ENCODE data around the gene MYOC.
"Not testable (repeated sequence)": the region's sequence is repeated elsewhere in the genome, so short reads cannot be mapped to it uniquely, and the experiment has no call there.

Gene MYOC

DNA sequence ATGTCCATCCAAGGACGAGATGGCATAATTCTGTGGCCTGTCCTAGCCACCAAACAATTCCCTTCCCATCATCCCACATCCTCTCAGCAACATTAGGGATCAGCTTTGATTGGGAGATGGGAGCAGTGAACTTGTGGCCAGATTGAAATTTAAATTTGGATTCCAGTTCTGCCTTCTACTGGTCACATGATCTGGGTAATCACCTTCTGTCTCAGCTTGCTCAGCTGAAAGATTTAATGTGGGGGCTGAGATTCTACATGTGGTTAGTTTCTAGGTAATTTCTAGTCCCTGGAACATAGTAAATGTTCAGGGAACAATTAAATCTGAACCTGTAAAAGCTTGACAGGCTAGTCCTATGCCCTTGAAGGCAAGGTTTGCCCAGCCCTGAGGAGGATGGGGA lies 27.3 kb downstream of the MYOC start:
- no peak overlapping the region for H3K4me3 ChIP-seq (ENCODE audit: low read length)
- no peaks in the 10 kb centered on the region for H3K4me1 ChIP-seq (ENCODE audit: control insufficient read depth, insufficient read depth, low read length)
- no peak overlapping the region for H3K9ac ChIP-seq (ENCODE audit: low read depth, low read length)
- no peaks in the 10 kb centered on the region for H3K36me3 ChIP-seq (ENCODE audit: insufficient read depth, low read length)
- H3K4me2 ChIP-seq (ENCODE audit: low read length), result no peak overlapping the region
- no peaks in the 10 kb centered on the region for H3K9me3 ChIP-seq (replicated peaks; ENCODE audit: low read length)
- H3K27me3 ChIP-seq (ENCODE audit: control insufficient read depth, insufficient read depth, low read length), result peaks cover 19% of the 10 kb centered on the region

DNA sequence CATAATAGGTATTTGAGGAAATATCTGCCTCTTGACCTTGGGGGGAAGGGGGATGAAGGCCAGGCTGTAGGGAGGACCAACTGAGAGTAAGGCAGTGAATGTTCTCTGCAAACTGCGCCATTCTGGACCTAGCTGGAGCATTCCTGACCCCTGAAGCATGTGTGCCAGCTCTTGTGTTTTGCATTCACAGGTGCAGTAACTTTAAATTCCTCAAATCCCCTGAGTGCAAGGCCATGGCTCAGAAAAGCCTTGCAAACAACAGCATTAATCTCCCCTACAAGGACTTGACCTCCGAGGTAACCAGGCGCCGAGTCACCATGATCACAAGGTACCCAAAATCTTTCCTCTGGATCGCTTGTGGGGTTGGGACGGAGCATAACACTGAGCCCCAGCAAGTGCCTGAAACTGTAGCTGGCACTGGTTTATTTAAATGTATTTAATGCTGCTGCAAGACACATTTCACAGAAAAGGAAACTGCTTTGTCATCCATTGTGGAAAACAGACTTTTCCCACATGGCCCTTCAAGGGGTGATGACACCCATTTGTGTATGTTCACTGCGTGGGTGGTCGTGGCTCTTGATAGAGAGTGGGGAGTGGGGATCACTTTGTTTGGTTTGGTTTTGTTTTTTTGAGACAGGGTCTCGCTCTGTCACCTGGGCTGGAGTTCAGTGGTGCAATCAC lies 28.7 kb downstream of the MYOC start:
- H3K9me3 ChIP-seq (replicated peaks; ENCODE audit: low read length), result no peaks in the 10 kb centered on the region
- no peaks in the 10 kb centered on the region for H3K4me1 ChIP-seq (ENCODE audit: control insufficient read depth, insufficient read depth, low read length)
- H3K9ac ChIP-seq (ENCODE audit: low read depth, low read length), result no peak overlapping the region
- peaks cover 14% of the 10 kb centered on the region for H3K27me3 ChIP-seq (ENCODE audit: control insufficient read depth, insufficient read depth, low read length)
- H3K36me3 ChIP-seq (ENCODE audit: insufficient read depth, low read length), result no peaks in the 10 kb centered on the region
- no peak overlapping the region for H3K4me2 ChIP-seq (ENCODE audit: low read length)
- no peak overlapping the region for H3K4me3 ChIP-seq (ENCODE audit: low read length)

DNA sequence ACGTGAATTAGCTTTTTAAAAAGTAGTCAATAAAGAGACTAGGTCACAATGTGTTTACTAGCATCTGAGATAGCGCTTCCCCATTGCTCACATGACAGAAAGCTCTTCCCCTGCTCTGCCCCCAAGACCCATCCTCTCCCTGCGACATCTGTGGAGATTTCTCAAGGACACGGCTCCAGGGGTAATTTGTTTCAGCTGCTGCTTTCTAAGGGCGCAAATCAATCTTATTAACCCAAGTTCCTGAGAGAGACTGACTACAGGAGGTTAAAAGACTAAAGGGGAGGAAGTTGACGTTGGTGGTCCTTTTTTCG lies 30.4 kb downstream of the MYOC start, which contains the start of gene MYOCOS:
TSS of gene MYOCOS (plus strand) at position 92 of the 311 bp plus-strand sequence. CDS start 1,641 bp downstream, outside the sequence.
- H3K36me3 ChIP-seq (ENCODE audit: insufficient read depth, low read length), result no peaks in the 10 kb centered on the region
- H3K9ac ChIP-seq (ENCODE audit: low read depth, low read length), result no peak within 1 kb of the TSS
- no peaks in the 10 kb centered on the region for H3K4me1 ChIP-seq (ENCODE audit: control insufficient read depth, insufficient read depth, low read length)
- no peak within 1 kb of the TSS for H3K4me3 ChIP-seq (ENCODE audit: low read length)
- peaks cover 25% of the 10 kb centered on the region for H3K27me3 ChIP-seq (ENCODE audit: control insufficient read depth, insufficient read depth, low read length)
- H3K9me3 ChIP-seq (replicated peaks; ENCODE audit: low read length), result no peaks in the 10 kb centered on the region
- H3K4me2 ChIP-seq (ENCODE audit: low read length), result no peak within 1 kb of the TSS

DNA sequence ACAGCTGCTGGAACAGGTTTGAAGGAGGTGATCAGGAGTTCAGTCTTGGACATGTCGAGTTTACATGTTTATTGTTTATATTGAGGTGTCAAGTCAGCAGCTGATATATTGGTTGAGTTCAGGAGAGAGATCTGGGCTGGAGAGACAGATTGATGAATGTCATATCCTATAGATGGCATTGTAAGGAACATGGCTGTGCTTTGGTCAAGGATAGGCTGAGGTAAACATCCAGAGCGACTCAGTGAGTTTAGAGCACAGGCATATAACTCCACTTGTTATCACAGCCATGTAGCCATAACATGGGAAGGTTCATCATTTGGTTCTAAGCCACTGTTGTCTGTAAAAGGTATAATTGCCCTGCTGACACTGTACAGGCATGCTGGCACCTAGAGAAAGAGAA lies 35.9 kb downstream of the MYOC start:
- Histone ChIP-seq H3K4me2 (ENCODE audit: low read length) (no peak overlapping the region), H3K27me3 (ENCODE audit: control insufficient read depth, insufficient read depth, low read length) (peaks cover 12% of the 10 kb centered on the region), H3K36me3 (ENCODE audit: insufficient read depth, low read length) (no peaks in the 10 kb centered on the region), H3K4me1 (ENCODE audit: control insufficient read depth, insufficient read depth, low read length) (no peaks in the 10 kb centered on the region), H3K9ac (ENCODE audit: low read depth, low read length) (no peak overlapping the region), H3K4me3 (ENCODE audit: low read length) (no peak overlapping the region), H3K9me3 (replicated peaks; ENCODE audit: low read length) (no peaks in the 10 kb centered on the region)

DNA sequence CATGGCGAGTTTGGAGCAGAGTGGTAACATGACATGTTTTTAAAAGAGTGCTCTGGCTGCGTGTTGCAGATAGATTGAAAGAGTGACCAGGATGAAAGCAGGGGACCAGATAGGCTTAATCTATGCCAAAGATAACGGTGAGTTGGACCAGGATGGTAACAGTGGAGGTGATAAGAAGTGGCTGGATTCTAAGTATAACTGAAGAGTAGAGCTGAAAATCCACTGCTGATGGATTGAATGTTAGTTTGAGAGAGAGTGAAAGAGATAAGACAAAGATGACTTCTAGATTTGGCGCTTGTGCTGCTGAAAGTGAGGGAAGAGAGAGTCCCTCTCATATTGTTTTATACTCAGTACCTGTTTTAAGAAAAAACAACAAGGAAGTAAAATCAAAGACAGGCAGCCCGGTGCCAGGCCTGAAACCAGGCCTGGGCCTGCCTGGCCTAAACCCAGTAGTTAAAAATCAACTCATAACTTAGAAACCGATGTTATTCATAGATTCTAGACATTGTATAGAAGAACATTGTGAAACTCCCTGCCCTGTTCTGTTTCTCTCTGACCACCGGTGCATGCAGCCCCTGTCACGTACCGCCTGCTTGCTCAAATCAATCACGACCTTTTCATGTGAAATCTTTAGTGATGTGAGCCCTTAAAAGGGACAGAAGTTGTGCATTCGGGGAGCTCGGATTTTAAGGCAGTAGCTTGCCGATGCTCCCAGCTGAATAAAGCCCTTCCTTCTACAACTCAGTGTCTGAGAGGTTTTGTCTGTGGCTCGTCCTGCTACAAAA lies 37.2 kb downstream of the MYOC start:
- H3K36me3 ChIP-seq (ENCODE audit: insufficient read depth, low read length); H3K9me3 ChIP-seq (replicated peaks; ENCODE audit: low read length); H3K9ac ChIP-seq (ENCODE audit: low read depth, low read length); H3K4me1 ChIP-seq (ENCODE audit: control insufficient read depth, insufficient read depth, low read length); H3K4me3 ChIP-seq (ENCODE audit: low read length); H3K4me2 ChIP-seq (ENCODE audit: low read length): not testable (repeated sequence)
- H3K27me3 ChIP-seq (ENCODE audit: control insufficient read depth, insufficient read depth, low read length), result peaks cover 12% of the 10 kb centered on the region

DNA sequence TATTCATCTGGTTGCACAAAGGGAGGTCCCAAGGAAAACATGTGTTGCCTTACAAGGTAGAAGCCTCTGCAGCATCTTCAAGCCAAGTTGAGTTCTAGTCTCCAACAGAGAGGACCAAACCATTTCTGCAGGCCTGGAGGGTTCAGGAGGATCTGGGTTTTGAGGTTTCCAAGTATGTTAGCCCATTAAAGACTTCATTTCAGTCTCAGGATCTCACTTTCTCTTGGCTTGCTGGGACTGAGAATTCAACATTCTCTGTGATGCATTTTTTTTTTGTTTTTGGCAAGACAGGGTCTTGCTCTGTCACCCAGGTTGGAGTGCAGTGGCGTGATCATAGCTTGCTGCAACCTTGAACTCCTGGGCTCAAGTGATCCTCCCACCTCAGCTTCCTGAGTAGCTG lies 39.2 kb downstream of the MYOC start:
- no peaks in the 10 kb centered on the region for H3K36me3 ChIP-seq (ENCODE audit: insufficient read depth, low read length)
- no peak overlapping the region for H3K4me3 ChIP-seq (ENCODE audit: low read length)
- H3K9me3 ChIP-seq (replicated peaks; ENCODE audit: low read length), result no peaks in the 10 kb centered on the region
- H3K27me3 ChIP-seq (ENCODE audit: control insufficient read depth, insufficient read depth, low read length), result peaks cover 12% of the 10 kb centered on the region
- H3K4me2 ChIP-seq (ENCODE audit: low read length), result no peak overlapping the region
- no peak overlapping the region for H3K9ac ChIP-seq (ENCODE audit: low read depth, low read length)
- no peaks in the 10 kb centered on the region for H3K4me1 ChIP-seq (ENCODE audit: control insufficient read depth, insufficient read depth, low read length)

DNA sequence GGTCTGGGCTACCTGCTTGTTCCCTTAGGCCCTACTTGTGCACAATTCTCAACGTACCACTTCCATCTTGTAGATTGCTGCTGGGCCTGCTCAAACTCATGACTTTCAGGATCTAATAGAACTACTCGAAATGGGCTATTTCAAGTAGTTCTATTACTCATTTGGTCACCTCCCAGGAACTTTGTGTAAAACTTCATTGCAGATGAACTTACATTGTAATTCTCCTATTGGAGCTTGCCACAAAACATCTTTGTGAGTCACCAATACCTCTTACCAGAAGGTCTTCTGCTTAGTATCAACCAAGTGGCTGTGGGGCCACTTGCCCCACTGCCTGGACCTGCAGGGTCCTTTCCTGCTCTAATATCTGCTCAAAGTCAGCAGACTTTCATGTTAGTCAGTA lies 41.2 kb downstream of the MYOC start:
- no peak overlapping the region for H3K4me2 ChIP-seq (ENCODE audit: low read length)
- H3K9ac ChIP-seq (ENCODE audit: low read depth, low read length), result no peak overlapping the region
- no peaks in the 10 kb centered on the region for H3K36me3 ChIP-seq (ENCODE audit: insufficient read depth, low read length)
- H3K27me3 ChIP-seq (ENCODE audit: control insufficient read depth, insufficient read depth, low read length), result no peaks in the 10 kb centered on the region
- no peak overlapping the region for H3K4me3 ChIP-seq (ENCODE audit: low read length)
- H3K4me1 ChIP-seq (ENCODE audit: control insufficient read depth, insufficient read depth, low read length), result no peaks in the 10 kb centered on the region
- no peaks in the 10 kb centered on the region for H3K9me3 ChIP-seq (replicated peaks; ENCODE audit: low read length)

DNA sequence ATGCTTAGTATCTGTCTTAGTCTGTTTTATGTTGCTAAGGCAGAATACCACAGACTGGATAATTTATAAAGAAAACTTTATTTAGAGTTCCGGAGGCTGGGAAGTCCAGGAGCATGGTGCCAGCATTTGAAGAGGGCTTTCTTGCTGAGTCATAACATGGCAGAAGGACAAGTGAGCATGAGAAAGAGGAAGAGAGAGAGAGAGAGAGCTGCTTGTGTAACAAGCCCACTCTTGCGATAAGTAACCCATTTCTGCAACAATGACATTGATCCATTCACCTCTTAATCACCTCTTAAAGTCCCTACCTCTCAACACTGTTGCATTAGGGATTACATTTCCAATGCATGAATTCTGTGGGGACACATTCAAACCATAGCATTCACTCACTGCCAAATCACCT lies 42.1 kb downstream of the MYOC start:
- no peaks in the 10 kb centered on the region for H3K27me3 ChIP-seq (ENCODE audit: control insufficient read depth, insufficient read depth, low read length)
- H3K36me3 ChIP-seq (ENCODE audit: insufficient read depth, low read length), result no peaks in the 10 kb centered on the region
- no peaks in the 10 kb centered on the region for H3K4me1 ChIP-seq (ENCODE audit: control insufficient read depth, insufficient read depth, low read length)
- no peaks in the 10 kb centered on the region for H3K9me3 ChIP-seq (replicated peaks; ENCODE audit: low read length)
- no peak overlapping the region for H3K4me2 ChIP-seq (ENCODE audit: low read length)
- no peak overlapping the region for H3K9ac ChIP-seq (ENCODE audit: low read depth, low read length)
- H3K4me3 ChIP-seq (ENCODE audit: low read length), result no peak overlapping the region

DNA sequence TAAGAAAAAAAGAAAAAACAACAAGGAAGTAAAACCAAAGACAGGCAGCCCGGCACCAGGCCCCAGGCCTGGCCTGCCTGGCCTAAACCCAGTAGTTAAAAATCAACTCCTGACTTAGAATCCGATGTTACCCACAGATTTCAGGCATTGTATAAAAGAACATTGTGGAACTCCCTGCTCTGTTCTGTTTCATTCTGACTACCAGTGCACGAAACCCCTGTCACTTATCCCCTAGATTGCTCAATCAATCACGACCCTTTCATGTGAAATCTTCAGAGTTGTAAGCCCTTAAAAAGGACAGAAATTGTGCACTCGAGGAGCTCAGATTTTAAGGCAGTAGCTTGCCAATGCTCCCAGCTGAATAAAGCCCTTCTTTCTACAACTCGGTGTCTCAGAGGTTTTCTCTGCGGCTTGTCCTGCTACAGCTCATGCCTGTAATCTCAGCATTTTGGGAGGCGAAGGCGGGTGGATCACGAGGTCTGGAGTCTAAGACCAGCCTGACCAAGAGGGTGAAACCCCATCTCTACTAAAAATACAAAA lies 46.0 kb downstream of the MYOC start:
- Histone ChIP-seq H3K27me3 (ENCODE audit: control insufficient read depth, insufficient read depth, low read length) (no peaks in the 10 kb centered on the region), H3K4me2 (ENCODE audit: low read length) (no peak overlapping the region), H3K4me3 (ENCODE audit: low read length) (no peak overlapping the region), H3K36me3 (ENCODE audit: insufficient read depth, low read length) (no peaks in the 10 kb centered on the region), H3K4me1 (ENCODE audit: control insufficient read depth, insufficient read depth, low read length) (no peaks in the 10 kb centered on the region), H3K9me3 (replicated peaks; ENCODE audit: low read length) (no peaks in the 10 kb centered on the region), H3K9ac (ENCODE audit: low read depth, low read length) (no peak overlapping the region)

DNA sequence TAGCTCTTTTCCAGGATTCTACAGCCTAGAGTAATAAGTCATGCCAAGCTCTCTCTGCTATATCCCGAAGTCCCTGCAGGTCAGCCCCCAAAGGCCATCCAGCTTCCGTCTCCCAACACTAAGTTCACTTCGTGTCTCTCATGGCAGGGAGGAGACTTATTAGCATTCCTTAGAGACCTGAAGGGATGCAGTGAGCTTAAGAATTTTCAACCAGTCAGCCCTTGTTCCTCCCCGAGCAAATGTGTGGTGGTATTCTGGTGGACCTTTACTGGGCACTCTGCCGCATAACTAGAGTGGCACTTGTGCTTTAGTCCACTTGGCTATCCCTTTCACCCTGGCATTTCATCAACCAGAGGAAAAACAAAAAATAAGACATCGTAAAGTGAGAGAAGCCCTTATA lies 49.4 kb downstream of the MYOC start:
- H3K4me3 ChIP-seq (ENCODE audit: low read length); H3K27me3 ChIP-seq (ENCODE audit: control insufficient read depth, insufficient read depth, low read length); H3K4me2 ChIP-seq (ENCODE audit: low read length); H3K9me3 ChIP-seq (replicated peaks; ENCODE audit: low read length); H3K4me1 ChIP-seq (ENCODE audit: control insufficient read depth, insufficient read depth, low read length); H3K9ac ChIP-seq (ENCODE audit: low read depth, low read length); H3K36me3 ChIP-seq (ENCODE audit: insufficient read depth, low read length): not testable (repeated sequence)

DNA sequence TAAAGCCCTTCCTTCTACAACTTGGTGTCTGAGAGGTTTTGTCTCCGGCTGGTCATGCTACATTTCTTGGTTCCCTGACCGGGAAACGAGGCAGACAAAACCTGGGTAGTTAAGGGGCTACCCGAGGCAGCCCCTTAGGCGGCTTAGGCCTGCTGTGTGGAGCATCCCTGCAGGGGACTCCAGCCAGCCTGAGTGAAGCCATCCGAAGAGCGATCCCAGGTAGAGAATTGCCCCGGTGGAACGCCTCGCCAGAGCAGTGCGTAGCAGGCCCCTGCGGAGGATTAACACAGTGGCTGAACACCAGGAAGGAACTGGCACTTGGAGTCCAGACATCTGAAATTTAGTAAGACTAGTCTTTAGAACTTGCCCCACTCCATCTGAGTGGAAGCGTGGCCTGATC lies 51.6 kb downstream of the MYOC start:
- peaks cover 8% of the 10 kb centered on the region for H3K36me3 ChIP-seq (ENCODE audit: insufficient read depth, low read length)
- H3K4me1 ChIP-seq (ENCODE audit: control insufficient read depth, insufficient read depth, low read length), result no peaks in the 10 kb centered on the region
- H3K4me3 ChIP-seq (ENCODE audit: low read length), result no peak overlapping the region
- no peaks in the 10 kb centered on the region for H3K27me3 ChIP-seq (ENCODE audit: control insufficient read depth, insufficient read depth, low read length)
- no peak overlapping the region for H3K9ac ChIP-seq (ENCODE audit: low read depth, low read length)
- H3K9me3 ChIP-seq (replicated peaks; ENCODE audit: low read length), result no peaks in the 10 kb centered on the region
- no peak overlapping the region for H3K4me2 ChIP-seq (ENCODE audit: low read length)

DNA sequence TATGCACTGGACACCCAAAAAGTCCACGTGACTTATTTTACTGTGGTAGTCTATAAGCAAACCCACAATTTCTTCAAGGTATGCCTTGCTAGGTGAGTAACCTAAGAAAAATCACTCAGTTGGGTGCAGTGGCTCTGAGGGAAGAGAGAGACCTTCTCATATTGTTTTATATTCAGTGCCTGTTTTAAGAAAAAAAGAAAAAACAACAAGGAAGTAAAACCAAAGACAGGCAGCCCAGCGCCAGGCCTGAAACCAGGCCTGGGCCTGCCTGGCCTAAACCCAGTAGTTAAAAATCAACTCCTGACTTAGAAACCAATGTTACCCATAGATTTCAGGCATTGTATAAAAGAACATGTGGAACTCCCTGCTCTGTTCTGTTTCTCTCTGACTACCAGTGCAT lies 52.2 kb downstream of the MYOC start:
- not testable (repeated sequence) for H3K4me3 ChIP-seq (ENCODE audit: low read length); H3K27me3 ChIP-seq (ENCODE audit: control insufficient read depth, insufficient read depth, low read length); H3K9me3 ChIP-seq (replicated peaks; ENCODE audit: low read length); H3K9ac ChIP-seq (ENCODE audit: low read depth, low read length); H3K4me1 ChIP-seq (ENCODE audit: control insufficient read depth, insufficient read depth, low read length); H3K4me2 ChIP-seq (ENCODE audit: low read length)
- peaks cover 10% of the 10 kb centered on the region for H3K36me3 ChIP-seq (ENCODE audit: insufficient read depth, low read length)
